Measurements from ENCODE around the gene FRAS1.
"Not testable (repeated sequence)": the region's sequence is repeated elsewhere in the genome, so short reads cannot be mapped to it uniquely, and the experiment has no call there.

The FRAS1 gene

DNA sequence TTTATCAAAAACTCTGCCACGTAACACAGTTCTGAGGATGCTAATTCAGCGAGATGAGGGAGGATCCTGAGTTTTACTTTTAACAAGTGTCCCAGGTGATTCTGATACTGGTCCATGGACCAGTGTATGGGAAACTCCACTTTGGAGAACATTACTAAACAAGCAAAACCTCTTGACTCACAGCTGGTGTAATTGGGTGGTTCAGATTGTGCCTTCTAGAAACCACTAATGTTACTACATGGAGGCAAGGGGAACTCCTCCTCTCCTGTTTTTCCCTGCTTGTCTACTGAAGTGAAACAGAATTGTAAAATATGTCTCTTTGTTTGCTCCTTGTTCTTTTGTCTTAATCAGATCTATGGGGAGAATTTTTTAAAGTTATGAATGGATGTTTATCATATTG lies 62.6 kb downstream of the FRAS1 start:
- Histone ChIP-seq H3K4me1 (ENCODE audit: control insufficient read depth, insufficient read depth, low read length) (no peaks in the 10 kb centered on the region), H3K36me3 (ENCODE audit: control insufficient read depth, insufficient read depth, low read length) (no peaks in the 10 kb centered on the region)
- no peak for DNase-seq (ENCODE audit: low read depth, low spot score)

DNA sequence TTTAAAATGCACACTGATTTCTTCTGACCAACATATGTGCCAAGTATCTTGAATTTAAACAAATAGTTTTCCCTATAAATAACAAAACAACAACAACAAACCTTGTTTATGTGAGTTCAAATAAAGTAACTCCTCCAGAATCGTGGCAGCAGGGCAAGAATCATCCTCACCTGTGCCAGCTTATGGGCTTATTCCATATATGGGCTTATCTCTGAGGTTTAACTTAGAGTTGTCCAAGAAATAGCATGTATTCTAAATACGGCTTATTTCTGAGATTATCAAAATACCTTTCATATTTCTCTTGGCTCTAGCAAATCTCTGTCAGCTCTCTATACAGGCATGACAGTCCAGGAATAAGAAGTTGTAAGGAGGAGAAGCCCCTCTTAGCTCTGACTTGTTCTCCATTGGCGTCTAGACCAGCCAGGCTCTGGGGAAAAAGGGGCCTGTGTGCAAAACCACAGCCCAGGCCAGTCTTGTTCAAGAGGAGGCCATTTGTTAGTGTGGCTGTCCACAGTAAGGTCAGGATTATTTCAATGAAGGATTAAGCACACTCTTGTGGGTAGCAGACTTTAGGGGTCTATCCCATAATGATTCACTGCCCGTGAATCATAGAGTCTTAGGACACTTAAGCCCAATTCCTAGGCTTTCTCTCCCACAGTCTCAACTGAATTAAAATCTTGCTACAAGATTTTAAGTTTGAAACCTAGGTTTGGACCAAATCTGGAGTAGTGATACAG lies 63.2 kb downstream of the FRAS1 start:
- WGBS (ENCODE audit: insufficient coverage, insufficient read length), result no CpG with 5 or more reads among the region's 4 CpGs
- Histone ChIP-seq H3K27me3 (ENCODE audit: control insufficient read depth, insufficient read depth, low read length) (no peaks in the 10 kb centered on the region), H3K9me3 (ENCODE audit: control insufficient read depth, insufficient read depth, low read length) (no peaks in the 10 kb centered on the region), H3K4me3 (ENCODE audit: low read length) (no peak overlapping the region), H3K4me1 (ENCODE audit: control insufficient read depth, insufficient read depth, low read length) (no peaks in the 10 kb centered on the region), H3K36me3 (ENCODE audit: control insufficient read depth, insufficient read depth, low read length) (no peaks in the 10 kb centered on the region), H3K27ac (ENCODE audit: low read length) (no peak overlapping the region)
- DNase-seq (ENCODE audit: low read depth, low spot score), result no peak

More for the DNA sequence above, 62.6 kb downstream of the FRAS1 start:
- Histone ChIP-seq H3K9me3 (ENCODE audit: control insufficient read depth, insufficient read depth, low read length) (no peaks in the 10 kb centered on the region), H3K4me3 (ENCODE audit: low read length) (no peak overlapping the region), H3K27me3 (ENCODE audit: control insufficient read depth, insufficient read depth, low read length) (no peaks in the 10 kb centered on the region), H3K27ac (ENCODE audit: low read length) (no peak overlapping the region)
- no CpG with 5 or more reads among the region's 2 CpGs for WGBS (ENCODE audit: insufficient coverage, insufficient read length)

DNA sequence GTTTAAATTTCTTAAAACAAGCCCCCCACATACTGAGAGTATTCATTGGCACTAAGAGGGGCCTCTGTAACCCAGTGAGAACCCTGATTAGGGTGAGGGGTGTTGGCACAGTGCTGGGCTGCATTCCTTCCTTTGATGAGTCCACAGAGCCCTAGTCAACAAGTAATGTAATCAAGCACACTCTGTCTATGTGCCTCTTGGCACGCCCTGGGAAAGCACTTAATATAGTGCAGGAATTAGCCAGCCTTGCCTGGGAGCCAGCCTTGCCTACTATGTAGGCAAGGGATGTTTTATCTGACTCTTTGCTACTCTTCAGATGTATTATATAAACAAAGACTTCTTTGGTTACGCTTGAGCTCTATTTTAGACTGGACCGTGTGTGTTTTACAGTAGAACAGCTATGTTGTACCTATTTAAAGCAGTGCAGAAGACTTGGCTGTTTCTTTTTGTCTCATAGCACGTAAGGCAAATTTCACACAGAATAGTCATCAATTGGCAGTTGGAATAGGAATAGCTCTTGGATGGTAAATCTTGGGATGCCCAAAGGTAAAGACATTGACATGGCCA lies 64.3 kb downstream of the FRAS1 start:
- no peaks in the 10 kb centered on the region for H3K27me3 ChIP-seq (ENCODE audit: control insufficient read depth, insufficient read depth, low read length)
- DNase-seq (ENCODE audit: low read depth, low spot score), result no peak
- no peaks in the 10 kb centered on the region for H3K9me3 ChIP-seq (ENCODE audit: control insufficient read depth, insufficient read depth, low read length)
- H3K4me1 ChIP-seq (ENCODE audit: control insufficient read depth, insufficient read depth, low read length), result peaks cover 3% of the 10 kb centered on the region; the same call in 1 of the 2 replicates
- H3K27ac ChIP-seq (ENCODE audit: low read length), result no peak overlapping the region
- WGBS (ENCODE audit: insufficient coverage, insufficient read length), result no CpG with 5 or more reads among the region's 4 CpGs
- H3K4me3 ChIP-seq (ENCODE audit: low read length), result no peak overlapping the region
- peaks cover 3% of the 10 kb centered on the region; the same call in 1 of the 2 replicates for H3K36me3 ChIP-seq (ENCODE audit: control insufficient read depth, insufficient read depth, low read length)

DNA sequence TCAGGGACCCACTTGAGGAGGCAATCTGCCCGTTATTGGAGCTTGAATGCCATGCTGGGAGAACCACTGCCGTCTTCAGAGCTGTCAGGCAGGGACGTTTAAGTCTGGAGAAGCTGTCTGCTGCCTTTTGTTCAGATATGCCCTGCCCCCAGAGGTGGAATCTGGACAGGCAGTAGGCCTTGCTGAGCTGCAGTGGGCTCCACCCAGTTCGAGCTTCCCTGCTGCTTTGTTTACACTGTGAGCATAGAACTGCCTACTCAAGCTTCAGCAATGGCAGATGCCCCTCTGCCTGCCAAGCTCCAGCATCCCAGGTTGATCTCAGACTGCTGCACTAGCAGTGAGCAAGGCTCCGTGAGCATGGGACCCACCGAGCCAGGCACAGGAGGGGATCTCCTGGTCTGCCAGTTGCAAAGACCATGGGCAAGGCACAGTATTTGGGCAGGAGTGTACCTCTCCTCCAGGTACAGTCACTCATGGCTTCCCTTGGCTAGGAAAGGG lies 68.8 kb downstream of the FRAS1 start:
- H3K9me3 ChIP-seq (ENCODE audit: control insufficient read depth, insufficient read depth, low read length); H3K4me3 ChIP-seq (ENCODE audit: low read length); H3K36me3 ChIP-seq (ENCODE audit: control insufficient read depth, insufficient read depth, low read length); H3K4me1 ChIP-seq (ENCODE audit: control insufficient read depth, insufficient read depth, low read length); H3K27me3 ChIP-seq (ENCODE audit: control insufficient read depth, insufficient read depth, low read length); H3K27ac ChIP-seq (ENCODE audit: low read length); DNase-seq (ENCODE audit: low read depth, low spot score): not testable (repeated sequence)
- WGBS (ENCODE audit: insufficient coverage, insufficient read length), result no CpG with 5 or more reads among the region's 6 CpGs

DNA sequence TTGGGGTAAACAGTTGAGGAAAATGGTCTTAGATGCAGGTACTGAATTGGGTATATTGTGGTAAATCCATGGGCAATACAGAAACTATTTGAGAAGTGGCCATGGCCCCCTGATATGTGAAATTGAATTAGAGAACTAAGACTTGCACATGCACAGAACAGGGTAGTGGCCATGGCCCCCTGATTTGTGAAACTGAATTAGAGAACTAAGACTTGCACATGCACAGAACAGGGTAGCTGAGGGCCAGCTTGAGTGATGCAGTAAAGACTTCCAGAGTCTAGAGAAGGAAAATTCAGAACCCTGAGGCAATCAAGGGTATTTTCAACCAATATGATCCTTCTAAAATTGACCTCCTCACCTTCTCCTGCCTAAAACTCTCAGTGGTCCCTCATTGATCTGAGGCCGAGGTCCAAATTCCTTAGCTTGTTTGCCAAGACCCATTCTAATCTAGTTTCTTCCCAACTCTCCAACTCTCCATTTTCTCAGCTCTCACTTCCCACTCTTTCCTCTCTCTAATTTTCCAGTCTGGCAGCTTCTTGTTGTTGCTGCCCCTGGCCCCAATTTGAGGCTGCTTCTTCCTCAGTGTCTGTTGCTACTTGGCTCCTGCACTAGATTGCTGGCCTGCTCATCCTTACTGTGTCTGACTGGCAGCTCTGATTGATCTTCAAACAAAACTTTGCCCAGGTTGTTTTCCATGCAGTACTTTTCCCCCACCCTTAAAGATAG lies 72.4 kb downstream of the FRAS1 start:
- DNase-seq (ENCODE audit: low read depth, low spot score), result no peak
- Histone ChIP-seq H3K9me3 (ENCODE audit: control insufficient read depth, insufficient read depth, low read length) (no peaks in the 10 kb centered on the region), H3K4me3 (ENCODE audit: low read length) (no peak overlapping the region), H3K27ac (ENCODE audit: low read length) (no peak overlapping the region), H3K27me3 (ENCODE audit: control insufficient read depth, insufficient read depth, low read length) (no peaks in the 10 kb centered on the region), H3K36me3 (ENCODE audit: control insufficient read depth, insufficient read depth, low read length) (peaks cover 3% of the 10 kb centered on the region; the same call in 1 of the 2 replicates), H3K4me1 (ENCODE audit: control insufficient read depth, insufficient read depth, low read length) (peaks cover 6% of the 10 kb centered on the region; the same call in 1 of the 2 replicates)
- WGBS (ENCODE audit: insufficient coverage, insufficient read length), result no CpG with 5 or more reads among the region's 1 CpG

DNA sequence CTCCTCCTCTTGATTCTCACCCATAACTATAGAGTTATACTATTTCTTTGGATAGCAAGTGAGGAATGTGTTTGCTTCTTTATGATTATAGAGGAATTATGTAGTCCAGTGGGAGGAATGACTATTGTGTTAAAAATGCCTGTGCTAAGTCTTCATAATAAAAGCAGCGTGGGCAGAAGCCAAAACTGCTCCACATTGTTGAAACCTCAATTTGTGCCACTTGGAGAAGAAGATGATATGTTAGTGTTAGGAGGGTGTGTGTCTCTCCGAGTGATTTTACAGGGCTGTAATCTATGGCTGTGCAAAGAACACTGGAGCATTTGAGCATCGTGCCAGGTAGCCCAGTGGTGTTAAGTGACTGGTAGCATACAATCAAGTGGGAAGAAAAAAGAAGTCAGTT lies 74.3 kb downstream of the FRAS1 start:
- Histone ChIP-seq H3K9me3 (ENCODE audit: control insufficient read depth, insufficient read depth, low read length) (no peaks in the 10 kb centered on the region), H3K27ac (ENCODE audit: low read length) (no peak overlapping the region), H3K36me3 (ENCODE audit: control insufficient read depth, insufficient read depth, low read length) (no peaks in the 10 kb centered on the region), H3K27me3 (ENCODE audit: control insufficient read depth, insufficient read depth, low read length) (no peaks in the 10 kb centered on the region), H3K4me3 (ENCODE audit: low read length) (no peak overlapping the region), H3K4me1 (ENCODE audit: control insufficient read depth, insufficient read depth, low read length) (peaks cover 3% of the 10 kb centered on the region; the same call in 1 of the 2 replicates)
- no CpG with 5 or more reads among the region's 3 CpGs for WGBS (ENCODE audit: insufficient coverage, insufficient read length)
- DNase-seq (ENCODE audit: low read depth, low spot score), result no peak

DNA sequence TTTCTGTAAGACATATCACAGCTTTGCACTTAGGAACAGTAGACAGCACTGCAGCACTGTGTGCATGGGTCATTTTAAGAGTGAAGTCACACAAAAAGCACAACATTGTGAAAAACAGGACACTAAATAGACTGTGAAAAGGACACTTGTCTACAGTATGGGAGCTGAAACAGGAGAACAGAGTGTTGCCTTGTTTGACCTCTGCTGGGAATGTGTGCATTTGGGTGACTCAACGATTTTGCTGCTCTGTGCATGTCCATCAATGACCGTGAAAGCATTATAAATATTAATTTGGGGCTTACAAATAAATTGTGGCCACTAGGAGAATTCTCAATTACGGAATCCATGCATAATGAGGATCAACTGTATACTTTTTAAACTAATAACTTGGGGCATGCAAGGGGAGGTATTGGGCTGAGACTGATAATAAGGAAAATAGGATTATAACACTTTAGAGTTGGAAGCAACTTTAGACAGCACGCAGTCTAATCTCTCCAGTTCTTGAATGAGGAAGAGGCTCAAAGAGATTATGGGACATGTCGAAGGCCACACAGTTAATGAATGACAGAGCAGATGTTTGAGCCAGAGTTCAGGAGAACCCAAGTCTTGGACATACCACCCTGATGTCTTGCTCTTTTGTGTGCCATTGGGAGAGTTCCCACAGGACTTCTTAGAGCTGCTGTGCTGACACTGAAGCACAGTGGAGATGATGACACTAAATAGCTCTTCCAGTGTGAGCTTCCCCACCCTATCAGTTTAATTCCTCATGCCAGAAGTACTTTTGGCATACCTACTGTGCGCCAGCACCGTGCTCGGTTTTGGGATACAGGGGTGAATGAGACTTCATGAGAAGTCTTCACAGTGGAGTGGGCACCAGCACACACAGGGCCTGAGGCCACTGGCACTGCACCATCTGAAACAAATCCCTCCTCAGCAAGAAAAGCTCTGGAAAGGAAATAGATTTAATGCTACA lies 79.3 kb downstream of the FRAS1 start:
- WGBS (ENCODE audit: insufficient coverage, insufficient read length), result no CpG with 5 or more reads among the region's 8 CpGs
- no peaks in the 10 kb centered on the region for H3K27me3 ChIP-seq (ENCODE audit: control insufficient read depth, insufficient read depth, low read length)
- no peak overlapping the region for H3K4me3 ChIP-seq (ENCODE audit: low read length)
- no peak overlapping the region for H3K27ac ChIP-seq (ENCODE audit: low read length)
- H3K9me3 ChIP-seq (ENCODE audit: control insufficient read depth, insufficient read depth, low read length), result no peaks in the 10 kb centered on the region
- no peaks in the 10 kb centered on the region; the same call in 1 of the 2 replicates for H3K4me1 ChIP-seq (ENCODE audit: control insufficient read depth, insufficient read depth, low read length)
- no peaks in the 10 kb centered on the region for H3K36me3 ChIP-seq (ENCODE audit: control insufficient read depth, insufficient read depth, low read length)
- no peak for DNase-seq (ENCODE audit: low read depth, low spot score)

DNA sequence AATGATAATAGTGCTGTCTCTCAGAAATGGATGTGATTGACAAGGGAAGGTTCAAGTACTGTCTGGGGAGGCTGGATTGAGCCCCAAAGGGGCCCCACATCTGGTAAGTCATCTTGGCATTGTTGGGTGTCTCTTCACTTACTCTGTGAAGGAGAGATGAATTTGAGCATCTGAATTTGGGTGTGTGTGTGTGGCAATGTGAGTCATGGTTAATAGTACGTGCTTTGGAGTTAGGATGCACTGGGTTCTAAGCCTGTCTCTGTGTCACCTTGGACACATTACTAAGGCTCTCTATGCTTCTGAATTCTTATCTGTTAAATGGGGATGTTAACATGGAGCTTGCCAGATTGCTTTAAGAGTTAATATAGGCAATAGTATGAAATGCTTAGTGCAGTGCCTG lies 80.4 kb downstream of the FRAS1 start:
- Histone ChIP-seq H3K4me1 (ENCODE audit: control insufficient read depth, insufficient read depth, low read length) (no peaks in the 10 kb centered on the region), H3K27ac (ENCODE audit: low read length) (no peak overlapping the region), H3K27me3 (ENCODE audit: control insufficient read depth, insufficient read depth, low read length) (no peaks in the 10 kb centered on the region), H3K9me3 (ENCODE audit: control insufficient read depth, insufficient read depth, low read length) (no peaks in the 10 kb centered on the region), H3K4me3 (ENCODE audit: low read length) (no peak overlapping the region), H3K36me3 (ENCODE audit: control insufficient read depth, insufficient read depth, low read length) (no peaks in the 10 kb centered on the region)
- no peak for DNase-seq (ENCODE audit: low read depth, low spot score)
- no CpG with 5 or more reads among the region's 1 CpG for WGBS (ENCODE audit: insufficient coverage, insufficient read length)

DNA sequence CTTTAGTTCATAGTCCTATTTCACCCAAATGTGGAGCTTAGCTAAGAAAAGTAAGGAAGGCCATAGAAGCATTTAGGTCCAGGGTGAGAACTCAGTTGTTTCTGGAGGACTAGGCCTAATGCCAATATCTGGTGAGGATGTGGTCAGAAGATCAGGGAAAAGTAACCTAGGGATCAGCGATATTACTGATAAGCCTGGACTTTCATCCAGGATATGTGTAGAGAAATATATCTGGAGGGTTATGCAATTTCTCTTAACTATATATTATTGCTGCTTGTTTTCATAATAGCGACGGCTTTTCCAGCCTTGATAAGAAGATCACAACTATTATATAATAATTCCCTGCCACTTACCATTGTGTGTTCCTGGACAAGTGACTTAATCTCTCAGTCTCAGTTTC lies 81.1 kb downstream of the FRAS1 start:
- Histone ChIP-seq H3K9me3 (ENCODE audit: control insufficient read depth, insufficient read depth, low read length) (no peaks in the 10 kb centered on the region), H3K36me3 (ENCODE audit: control insufficient read depth, insufficient read depth, low read length) (no peaks in the 10 kb centered on the region), H3K4me3 (ENCODE audit: low read length) (no peak overlapping the region), H3K4me1 (ENCODE audit: control insufficient read depth, insufficient read depth, low read length) (no peaks in the 10 kb centered on the region), H3K27ac (ENCODE audit: low read length) (no peak overlapping the region), H3K27me3 (ENCODE audit: control insufficient read depth, insufficient read depth, low read length) (no peaks in the 10 kb centered on the region)
- WGBS (ENCODE audit: insufficient coverage, insufficient read length), result no CpG with 5 or more reads among the region's 3 CpGs
- no peak for DNase-seq (ENCODE audit: low read depth, low spot score)

DNA sequence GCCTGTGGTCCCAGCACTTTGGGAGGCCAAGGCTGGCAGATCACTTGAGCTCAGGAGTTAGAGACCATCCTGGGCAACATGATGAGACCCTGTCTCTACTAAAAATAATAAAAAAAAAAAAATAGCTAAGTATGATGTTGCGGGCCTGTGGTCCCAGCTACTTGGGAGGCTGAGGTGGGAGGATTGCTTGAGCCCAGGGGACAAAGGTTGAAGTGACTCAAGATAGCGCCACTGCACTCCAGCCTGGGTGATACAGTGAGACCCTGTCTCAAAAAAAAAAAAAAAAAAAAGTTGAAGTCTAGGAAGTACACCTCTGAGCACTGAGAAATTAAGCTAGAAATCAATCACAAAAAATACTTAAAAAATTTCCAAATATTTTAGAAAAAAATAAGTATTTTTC lies 86.5 kb downstream of the FRAS1 start:
- no peaks in the 10 kb centered on the region for H3K4me1 ChIP-seq (ENCODE audit: control insufficient read depth, insufficient read depth, low read length)
- WGBS (ENCODE audit: insufficient coverage, insufficient read length), result no CpG with 5 or more reads among the region's 2 CpGs
- H3K4me3 ChIP-seq (ENCODE audit: low read length), result no peak overlapping the region
- no peaks in the 10 kb centered on the region for H3K27me3 ChIP-seq (ENCODE audit: control insufficient read depth, insufficient read depth, low read length)
- no peaks in the 10 kb centered on the region for H3K9me3 ChIP-seq (ENCODE audit: control insufficient read depth, insufficient read depth, low read length)
- no peaks in the 10 kb centered on the region for H3K36me3 ChIP-seq (ENCODE audit: control insufficient read depth, insufficient read depth, low read length)
- DNase-seq (ENCODE audit: low read depth, low spot score), result no peak
- H3K27ac ChIP-seq (ENCODE audit: low read length), result no peak overlapping the region
